ENCODE results near the gene GEMIN7.

GEMIN7 gene

GRCh38 chr19:45087531-45087930, 8.5 kb downstream of the GEMIN7 start:
- Histone ChIP-seq H4K8ac (ENCODE audit: low read depth, low read length) (no peak overlapping the region), H3K36me3 (ENCODE audit: control insufficient read depth, insufficient read depth, low read length) (no peaks in the 10 kb centered on the region), H3K9ac (ENCODE audit: low read length) (no peak overlapping the region), H3K4me2 (ENCODE audit: low read length) (no peak overlapping the region), H3K79me1 (ENCODE audit: low read length) (peaks cover 8% of the 10 kb centered on the region), H3K18ac (ENCODE audit: low read length) (no peak overlapping the region), H4K5ac (ENCODE audit: low read length) (no peak overlapping the region), H2BK120ac (ENCODE audit: low read depth, low read length) (no peak overlapping the region), H3K23ac (ENCODE audit: low read length) (no peak overlapping the region), H2BK15ac (replicated peaks; ENCODE audit: low read depth) (no peak overlapping the region), H3K4ac (ENCODE audit: low read depth, low read length) (no peak overlapping the region), H2AK5ac (ENCODE audit: low read length) (no peak overlapping the region), H3K79me2 (ENCODE audit: control insufficient read depth, insufficient read depth, low read length) (peaks cover 9% of the 10 kb centered on the region), H3K4me3 (ENCODE audit: low read length) (no peak overlapping the region), H3K56ac (ENCODE audit: low read length) (no peak overlapping the region), H3K27ac (ENCODE audit: low read depth, low read length) (no peak overlapping the region), H3K27me3 (ENCODE audit: insufficient read depth, low read length, poor library complexity) (no peaks in the 10 kb centered on the region), H3K4me1 (ENCODE audit: control insufficient read depth, low read depth, low read length) (peaks cover 2% of the 10 kb centered on the region), H2BK5ac (ENCODE audit: low read length) (no peak overlapping the region)
- WGBS (ENCODE audit: extremely low coverage, insufficient coverage, low lambda C conversion rate): no CpG with 5 or more reads among the region's 11 CpGs
- no peak for DNase-seq

- no CpG with 5 or more reads among the region's 17 CpGs for WGBS (ENCODE audit: extremely low coverage, insufficient coverage, low lambda C conversion rate)
- Histone ChIP-seq H2BK5ac (ENCODE audit: low read length) (no peak overlapping the region), H3K18ac (ENCODE audit: low read length) (no peak overlapping the region), H4K8ac (ENCODE audit: low read depth, low read length) (no peak overlapping the region), H3K4me1 (ENCODE audit: control insufficient read depth, low read depth, low read length) (peaks cover 2% of the 10 kb centered on the region), H3K56ac (ENCODE audit: low read length) (no peak overlapping the region), H3K4me3 (ENCODE audit: low read length) (no peak overlapping the region), H3K36me3 (ENCODE audit: control insufficient read depth, insufficient read depth, low read length) (no peaks in the 10 kb centered on the region), H2AK5ac (ENCODE audit: low read length) (no peak overlapping the region), H3K27me3 (ENCODE audit: insufficient read depth, low read length, poor library complexity) (no peaks in the 10 kb centered on the region), H4K5ac (ENCODE audit: low read length) (no peak overlapping the region), H3K79me2 (ENCODE audit: control insufficient read depth, insufficient read depth, low read length) (peaks cover 25% of the 10 kb centered on the region), H3K9ac (ENCODE audit: low read length) (no peak overlapping the region), H3K27ac (ENCODE audit: low read depth, low read length) (no peak overlapping the region), H2BK120ac (ENCODE audit: low read depth, low read length) (no peak overlapping the region), H3K4ac (ENCODE audit: low read depth, low read length) (no peak overlapping the region), H2BK15ac (replicated peaks; ENCODE audit: low read depth) (no peak overlapping the region), H3K4me2 (ENCODE audit: low read length) (no peak overlapping the region), H3K79me1 (ENCODE audit: low read length) (peaks cover 18% of the 10 kb centered on the region), H3K23ac (ENCODE audit: low read length) (no peak overlapping the region)
- peak; percentile 84 for DNase-seq
Observed at GRCh38 chr19:45090034-45090433, 11.0 kb downstream of the GEMIN7 start.

DNA sequence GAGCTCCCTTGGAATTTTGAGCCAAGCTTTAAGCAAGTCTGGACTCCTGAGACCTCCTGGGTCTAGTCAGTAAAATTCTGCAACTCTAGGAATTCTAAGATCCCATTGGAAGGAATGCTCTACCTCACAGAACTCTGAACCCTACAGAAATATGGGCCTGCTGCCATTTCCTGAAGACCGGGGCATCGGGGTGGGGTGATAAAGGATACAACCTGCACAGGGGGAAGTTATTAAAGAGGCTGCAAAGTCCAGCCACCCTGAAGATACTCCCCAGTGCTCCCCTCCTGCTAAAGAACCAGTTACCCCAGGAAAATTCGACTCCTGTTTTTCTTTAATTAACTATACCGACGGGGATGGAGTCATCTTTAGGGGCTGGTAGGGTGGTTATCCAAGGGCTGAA, 11.5 kb downstream of the GEMIN7 start:
- no peak overlapping the region for H2BK120ac ChIP-seq (ENCODE audit: low read depth, low read length)
- H3K79me1 ChIP-seq (ENCODE audit: low read length): peaks cover 16% of the 10 kb centered on the region
- no peak overlapping the region for H2BK15ac ChIP-seq (replicated peaks; ENCODE audit: low read depth)
- no peak overlapping the region for H3K18ac ChIP-seq (ENCODE audit: low read length)
- H3K27ac ChIP-seq (ENCODE audit: low read depth, low read length): no peak overlapping the region
- H2AK5ac ChIP-seq (ENCODE audit: low read length): no peak overlapping the region
- peaks cover 2% of the 10 kb centered on the region for H3K4me1 ChIP-seq (ENCODE audit: control insufficient read depth, low read depth, low read length)
- H3K4me3 ChIP-seq (ENCODE audit: low read length): no peak overlapping the region
- H3K27me3 ChIP-seq (ENCODE audit: insufficient read depth, low read length, poor library complexity): no peaks in the 10 kb centered on the region
- no peak overlapping the region for H3K9ac ChIP-seq (ENCODE audit: low read length)
- H3K79me2 ChIP-seq (ENCODE audit: control insufficient read depth, insufficient read depth, low read length): peaks cover 28% of the 10 kb centered on the region
- WGBS (ENCODE audit: extremely low coverage, insufficient coverage, low lambda C conversion rate): no CpG with 5 or more reads among the region's 5 CpGs
- no peak overlapping the region for H2BK5ac ChIP-seq (ENCODE audit: low read length)
- no peak overlapping the region for H3K4me2 ChIP-seq (ENCODE audit: low read length)
- no peak overlapping the region for H3K23ac ChIP-seq (ENCODE audit: low read length)
- H3K4ac ChIP-seq (ENCODE audit: low read depth, low read length): no peak overlapping the region
- no peak overlapping the region for H3K56ac ChIP-seq (ENCODE audit: low read length)
- DNase-seq: no peak
- H3K36me3 ChIP-seq (ENCODE audit: control insufficient read depth, insufficient read depth, low read length): no peaks in the 10 kb centered on the region
- no peak overlapping the region for H4K5ac ChIP-seq (ENCODE audit: low read length)
- no peak overlapping the region for H4K8ac ChIP-seq (ENCODE audit: low read depth, low read length)

DNA sequence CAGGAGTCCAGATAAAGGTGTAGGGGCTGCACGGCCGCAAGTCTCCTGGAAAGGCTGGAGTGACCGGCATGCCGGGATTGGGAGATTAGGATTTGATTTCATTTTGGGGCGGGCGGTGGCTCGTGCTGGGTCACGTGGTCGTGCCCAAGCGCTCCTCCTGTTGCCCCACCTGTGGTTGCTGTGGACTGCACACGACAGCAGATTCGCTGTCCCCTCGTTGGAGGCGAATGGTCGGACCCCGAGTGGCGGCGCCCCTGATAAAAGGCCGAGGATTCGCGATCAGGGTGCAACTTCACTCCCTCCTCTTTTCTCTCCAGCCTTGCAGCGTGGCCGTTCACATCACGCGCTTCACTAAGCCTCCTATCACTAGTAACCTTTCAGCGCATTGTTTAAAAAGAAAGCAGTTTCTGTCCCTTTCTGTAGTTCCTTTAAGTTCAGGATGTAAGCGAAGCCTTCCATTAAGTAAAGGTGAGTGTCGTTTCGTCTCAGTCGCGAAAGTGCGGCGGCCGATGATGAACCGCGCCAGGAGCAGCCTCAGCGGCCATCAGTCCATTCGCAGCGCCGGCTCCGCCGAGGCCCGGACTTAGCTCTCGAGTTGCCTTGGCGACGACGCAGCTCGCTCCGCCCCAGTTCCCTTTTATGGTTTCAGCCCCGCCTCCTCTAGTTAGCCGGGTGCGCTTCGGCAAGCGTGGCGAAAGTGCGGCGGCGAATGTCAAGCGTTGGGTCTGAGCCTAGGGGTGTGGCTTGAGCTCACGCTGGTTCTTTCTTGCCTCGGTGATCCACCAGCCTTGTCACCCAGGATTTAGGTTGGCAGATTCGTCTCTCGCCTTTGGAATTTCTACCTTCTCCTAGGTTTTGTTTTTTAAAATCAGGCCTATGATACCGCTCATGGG, 12.2 kb downstream of the GEMIN7 start:
- H2AK5ac ChIP-seq (ENCODE audit: low read length): no peak overlapping the region
- no peak overlapping the region for H2BK120ac ChIP-seq (ENCODE audit: low read depth, low read length)
- H3K4me2 ChIP-seq (ENCODE audit: low read length): peak overlapping the region; percentile 96
- peak overlapping the region; percentile 71 for H4K5ac ChIP-seq (ENCODE audit: low read length)
- no peak overlapping the region for H3K18ac ChIP-seq (ENCODE audit: low read length)
- no peak overlapping the region for H2BK15ac ChIP-seq (replicated peaks; ENCODE audit: low read depth)
- H3K79me2 ChIP-seq (ENCODE audit: control insufficient read depth, insufficient read depth, low read length): peaks cover 33% of the 10 kb centered on the region
- H3K56ac ChIP-seq (ENCODE audit: low read length): peak overlapping the region; percentile 96
- WGBS (ENCODE audit: extremely low coverage, insufficient coverage, low lambda C conversion rate): no CpG with 5 or more reads among the region's 64 CpGs
- no peak overlapping the region for H4K8ac ChIP-seq (ENCODE audit: low read depth, low read length)
- H3K23ac ChIP-seq (ENCODE audit: low read length): no peak overlapping the region
- no peak overlapping the region for H3K4ac ChIP-seq (ENCODE audit: low read depth, low read length)
- H3K36me3 ChIP-seq (ENCODE audit: control insufficient read depth, insufficient read depth, low read length): no peaks in the 10 kb centered on the region
- peak; percentile 99 for DNase-seq
- peaks cover 19% of the 10 kb centered on the region for H3K79me1 ChIP-seq (ENCODE audit: low read length)
- H3K27ac ChIP-seq (ENCODE audit: low read depth, low read length): peak overlapping the region; percentile 48
- H2BK5ac ChIP-seq (ENCODE audit: low read length): no peak overlapping the region
- H3K27me3 ChIP-seq (ENCODE audit: insufficient read depth, low read length, poor library complexity): no peaks in the 10 kb centered on the region
- H3K4me1 ChIP-seq (ENCODE audit: control insufficient read depth, low read depth, low read length): peaks cover 1% of the 10 kb centered on the region
- peak overlapping the region; percentile 53 for H3K4me3 ChIP-seq (ENCODE audit: low read length)
- peak overlapping the region; percentile 78 for H3K9ac ChIP-seq (ENCODE audit: low read length)

DNA sequence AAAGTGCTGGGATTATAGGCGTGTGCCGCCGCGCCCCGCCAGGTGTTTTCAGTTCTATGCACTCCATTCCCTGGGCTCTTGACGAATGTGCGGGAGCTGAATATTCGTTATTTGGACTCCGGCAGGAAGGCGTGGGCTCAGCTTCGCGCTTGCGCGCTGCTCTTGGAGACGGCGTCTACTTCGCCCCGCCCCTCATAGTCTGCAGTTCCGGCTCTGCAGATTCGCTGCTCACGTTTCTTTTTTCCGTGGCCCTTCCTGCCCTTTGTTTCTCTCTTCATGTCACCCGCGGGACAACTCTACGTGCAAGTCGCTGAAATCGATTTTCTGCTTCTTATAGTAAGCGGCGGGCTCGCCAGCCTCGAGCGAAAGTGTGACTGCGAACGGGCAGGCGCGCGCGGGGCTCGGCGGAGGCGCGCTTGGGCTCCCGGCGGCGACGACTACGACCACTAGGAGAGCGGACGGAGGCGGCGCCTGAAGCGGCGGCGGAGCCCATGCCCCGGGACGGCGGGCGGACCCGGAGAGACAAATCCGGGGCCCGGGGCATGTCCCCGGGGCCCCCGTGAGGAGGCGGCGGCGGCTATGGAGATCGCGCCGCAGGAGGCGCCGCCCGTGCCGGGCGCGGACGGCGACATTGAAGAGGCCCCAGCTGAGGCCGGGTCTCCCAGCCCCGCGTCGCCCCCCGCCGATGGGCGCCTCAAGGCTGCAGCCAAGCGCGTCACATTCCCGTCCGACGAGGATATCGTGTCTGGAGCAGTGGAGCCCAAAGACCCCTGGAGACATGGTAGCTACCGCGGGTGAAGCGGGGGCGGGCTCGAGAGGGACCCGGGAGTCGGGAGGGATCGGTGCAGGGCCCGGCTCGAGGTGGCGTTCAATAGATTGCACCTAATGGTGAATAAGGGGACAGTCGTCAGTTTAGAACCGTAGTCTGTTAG, 14.0 kb downstream of the GEMIN7 start, which contains the start of gene PPP1R37:
PPP1R37 (plus strand) TSS at position 433 of the 932 bp plus-strand sequence; CDS start at position 580, 147 bp downstream.
- no peak within 1 kb of the TSS for H4K8ac ChIP-seq (ENCODE audit: low read depth, low read length)
- H2AK5ac ChIP-seq (ENCODE audit: low read length): peak within 1 kb of the TSS; percentile 59
- H3K27ac ChIP-seq (ENCODE audit: low read depth, low read length): peak within 1 kb of the TSS; percentile 75
- no peaks in the 10 kb centered on the region for H3K36me3 ChIP-seq (ENCODE audit: control insufficient read depth, insufficient read depth, low read length)
- WGBS (ENCODE audit: extremely low coverage, insufficient coverage, low lambda C conversion rate): no CpG with 5 or more reads among the region's 103 CpGs
- no peak within 1 kb of the TSS for H3K23ac ChIP-seq (ENCODE audit: low read length)
- peak; percentile 99 for DNase-seq
- peaks cover 3% of the 10 kb centered on the region for H3K4me1 ChIP-seq (ENCODE audit: control insufficient read depth, low read depth, low read length)
- H3K4me2 ChIP-seq (ENCODE audit: low read length): peak within 1 kb of the TSS; percentile 100
- H3K4me3 ChIP-seq (ENCODE audit: low read length): peak within 1 kb of the TSS; percentile 81
- H2BK15ac ChIP-seq (replicated peaks; ENCODE audit: low read depth): no peak within 1 kb of the TSS
- H2BK5ac ChIP-seq (ENCODE audit: low read length): peak within 1 kb of the TSS; percentile 75
- H3K56ac ChIP-seq (ENCODE audit: low read length): peak within 1 kb of the TSS; percentile 96
- peaks cover 50% of the 10 kb centered on the region for H3K79me2 ChIP-seq (ENCODE audit: control insufficient read depth, insufficient read depth, low read length)
- H4K5ac ChIP-seq (ENCODE audit: low read length): no peak within 1 kb of the TSS
- H3K27me3 ChIP-seq (ENCODE audit: insufficient read depth, low read length, poor library complexity): no peaks in the 10 kb centered on the region
- H3K18ac ChIP-seq (ENCODE audit: low read length): peak within 1 kb of the TSS; percentile 81
- no peak within 1 kb of the TSS for H2BK120ac ChIP-seq (ENCODE audit: low read depth, low read length)
- peak within 1 kb of the TSS; percentile 93 for H3K9ac ChIP-seq (ENCODE audit: low read length)
- H3K79me1 ChIP-seq (ENCODE audit: low read length): peaks cover 26% of the 10 kb centered on the region
- peak within 1 kb of the TSS; percentile 64 for H3K4ac ChIP-seq (ENCODE audit: low read depth, low read length)

All from mesendoderm (in vitro differentiated cells).